ENCODE data around the gene SMIM3.
"Not testable (repeated sequence)": the region's sequence is repeated elsewhere in the genome, so short reads cannot be mapped to it uniquely, and the experiment has no call there.

The SMIM3 gene

DNA sequence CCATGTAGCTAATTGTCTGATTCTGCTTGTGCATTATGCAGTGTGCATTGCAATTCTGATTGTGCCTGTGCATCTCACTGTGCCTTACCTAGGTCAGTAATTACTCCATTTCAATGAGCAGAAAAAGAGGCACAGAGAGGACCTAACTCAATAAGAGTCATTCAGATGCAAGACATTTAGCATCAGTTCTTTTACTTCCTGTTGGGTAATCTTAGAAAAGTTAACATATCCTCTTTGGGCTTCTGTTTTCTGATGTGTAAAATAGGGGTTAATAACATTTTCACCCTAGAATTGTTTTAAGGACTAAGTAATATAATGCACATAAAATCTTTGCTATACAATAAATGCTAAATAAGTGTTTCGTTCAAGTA is 12.8 kb upstream of the SMIM3 start:
- DNase-seq = no peak

DNA sequence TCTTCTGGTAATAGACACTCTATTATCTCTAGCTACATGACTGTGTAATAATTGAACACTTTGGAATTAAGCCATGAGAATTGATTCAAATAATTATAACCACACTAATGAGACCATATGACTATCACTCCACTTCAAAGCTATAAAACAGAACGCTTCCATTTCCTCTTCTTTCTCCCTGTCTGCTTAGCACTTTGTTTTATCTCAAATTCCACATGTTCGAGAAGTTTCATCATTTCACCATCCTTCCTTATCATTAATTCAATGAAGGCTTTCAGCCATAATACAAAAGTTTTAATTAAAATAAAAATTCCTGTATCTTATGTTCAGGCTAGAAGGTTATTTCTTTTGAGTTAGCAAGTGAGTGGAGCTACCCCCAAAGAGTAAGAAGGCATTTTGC is 12.3 kb upstream of the SMIM3 start:
- no peak for DNase-seq

GRCh38 chr5:150771034-150771795 is 7.3 kb upstream of the SMIM3 start:
- DNase-seq = no peak

- no peak for DNase-seq
Measured at GRCh38 chr5:150774145-150774544, 4.4 kb upstream of the SMIM3 start.

- DNase-seq = no peak
Measured at GRCh38 chr5:150777685-150778084, 872 bp upstream of the SMIM3 start.

GRCh38 chr5:150778088-150778516 is 455 bp upstream of the SMIM3 start:
- peak; percentile 74 for DNase-seq

DNA sequence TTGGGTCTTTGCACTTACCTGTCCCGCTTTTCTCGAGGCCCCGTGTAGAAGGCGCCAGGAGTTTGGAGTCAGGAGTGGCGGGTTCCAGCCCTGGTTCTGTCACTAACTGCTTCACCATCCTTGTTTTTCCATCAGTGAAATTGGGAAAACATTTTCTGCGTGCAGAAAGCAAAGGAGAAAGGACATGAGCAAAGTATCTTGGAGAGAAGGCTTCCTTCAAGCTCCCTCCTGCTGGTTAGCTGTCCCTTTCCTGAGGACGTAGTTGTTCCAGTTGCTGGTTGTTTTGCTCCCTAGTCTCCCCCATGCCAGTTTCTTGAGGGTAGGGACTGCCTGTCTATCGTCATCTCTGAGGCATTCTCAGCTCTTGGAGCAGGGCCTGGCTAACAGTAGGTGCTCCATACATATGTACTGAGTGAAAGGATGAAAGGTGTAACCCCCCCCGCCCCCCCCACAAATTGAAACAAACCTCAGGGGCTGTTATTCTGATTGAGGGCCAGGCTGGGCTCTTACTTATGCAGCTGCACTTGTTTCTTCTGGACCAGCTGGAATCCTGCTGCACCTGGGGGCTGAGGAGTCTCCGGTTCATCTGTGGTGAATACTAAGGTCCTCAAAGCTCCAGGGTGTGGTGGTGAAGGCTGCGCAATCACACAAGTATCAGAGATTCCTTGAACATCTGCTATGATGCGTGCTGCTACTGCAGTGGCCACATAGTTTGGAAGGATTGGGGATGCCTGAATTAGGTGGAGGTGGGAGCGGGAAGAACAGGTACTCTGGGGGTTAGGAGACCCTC is 1.0 kb downstream of the SMIM3 start:
- no peak for DNase-seq

GRCh38 chr5:150780187-150780692 is 1.7 kb downstream of the SMIM3 start:
- DNase-seq = no peak

- DNase-seq = no peak
Measured at GRCh38 chr5:150780816-150781221, 2.3 kb downstream of the SMIM3 start.

GRCh38 chr5:150781706-150782614 is 3.4 kb downstream of the SMIM3 start:
- DNase-seq = no peak

- no peak for DNase-seq
Measured at GRCh38 chr5:150782850-150783249, 4.3 kb downstream of the SMIM3 start.

DNA sequence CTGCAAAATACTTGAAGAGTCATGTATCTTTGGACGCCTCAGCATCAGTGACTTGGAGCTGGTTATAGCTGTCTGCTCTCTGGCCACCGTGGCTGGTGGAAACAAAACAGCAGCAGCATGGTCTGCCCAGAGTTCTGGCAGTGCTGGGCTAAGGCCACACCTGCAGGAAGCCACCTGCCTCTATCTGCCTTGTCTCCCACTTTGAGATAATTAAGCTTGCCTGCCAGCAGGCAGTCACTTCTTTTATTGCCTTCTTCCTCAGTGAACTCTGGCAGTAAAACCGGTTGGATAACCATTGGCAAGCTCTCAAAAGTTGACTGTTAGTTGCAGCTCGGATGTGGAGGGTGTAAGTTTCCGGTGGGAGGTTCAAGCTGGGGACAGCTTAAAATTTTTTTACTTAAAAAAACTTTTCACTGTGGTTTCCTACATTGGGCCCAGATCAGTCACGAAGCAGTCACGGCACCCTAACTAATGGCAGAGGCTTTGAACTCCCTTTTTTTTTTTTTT is 4.9 kb downstream of the SMIM3 start:
- peak; percentile 81 for DNase-seq

DNA sequence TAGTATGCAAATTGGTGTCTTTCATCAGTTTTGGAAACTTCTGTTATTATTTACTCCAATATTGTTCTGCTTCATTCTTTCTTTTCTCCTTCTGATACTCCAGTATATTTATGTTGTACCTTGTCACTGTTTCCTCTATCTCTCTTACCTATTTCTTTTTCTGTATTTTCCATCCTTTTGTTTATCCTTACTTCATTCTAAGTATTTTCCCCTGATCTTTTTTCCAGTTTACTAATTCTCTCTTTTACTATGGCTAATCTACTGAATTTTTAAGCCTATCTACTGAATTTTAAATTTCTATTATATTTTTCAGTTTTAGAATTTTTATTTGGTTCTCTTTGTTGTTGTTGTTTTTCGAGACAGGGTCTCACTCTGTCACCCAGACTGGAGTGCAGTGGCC is 7.4 kb downstream of the SMIM3 start:
- no peak for DNase-seq

- DNase-seq = no peak
Measured at GRCh38 chr5:150786876-150787275, 8.3 kb downstream of the SMIM3 start.

DNA sequence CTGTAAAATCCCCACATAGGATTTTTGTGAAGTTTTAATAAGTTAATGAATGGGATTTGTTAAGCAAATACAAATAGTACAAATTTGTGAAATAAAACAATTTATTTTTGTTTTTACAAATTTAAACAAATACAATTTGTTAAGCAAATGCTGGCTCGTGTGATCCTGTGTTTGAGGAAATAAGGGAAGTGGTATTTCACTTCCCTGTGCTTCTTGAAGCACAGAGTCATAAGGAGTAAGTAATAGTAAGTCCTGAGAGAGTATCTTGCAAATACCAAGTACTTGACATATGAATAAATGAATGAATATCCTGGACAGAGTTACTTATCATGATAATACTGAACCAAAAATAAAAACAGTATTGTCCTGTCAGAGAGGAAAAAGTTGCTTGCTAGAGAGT is 9.1 kb downstream of the SMIM3 start:
- no peak for DNase-seq

- DNase-seq = no peak
Measured at GRCh38 chr5:150788977-150789376, 10.4 kb downstream of the SMIM3 start.

DNA sequence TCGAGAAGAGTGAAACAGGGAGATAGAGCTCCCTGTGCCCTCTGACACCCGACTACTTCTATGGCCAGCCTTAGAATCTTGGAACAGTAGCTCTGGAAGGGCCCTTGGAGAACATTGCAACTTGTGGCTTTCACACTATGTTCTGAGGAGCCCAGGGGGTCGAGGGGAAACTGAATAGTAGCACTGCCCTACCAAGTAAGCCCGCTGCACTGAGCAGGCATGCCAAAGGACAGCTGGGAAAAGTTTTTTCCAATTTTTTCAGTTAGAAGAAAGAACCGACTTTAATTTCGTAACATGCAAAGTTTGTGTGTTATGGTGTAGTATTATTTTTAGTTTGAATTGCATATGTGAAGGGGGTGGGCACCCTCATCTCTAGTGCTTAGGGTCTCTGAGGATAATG is 10.9 kb downstream of the SMIM3 start:
- no peak for DNase-seq

- no peak for DNase-seq
Measured at GRCh38 chr5:150789943-150790611, 11.5 kb downstream of the SMIM3 start.

DNA sequence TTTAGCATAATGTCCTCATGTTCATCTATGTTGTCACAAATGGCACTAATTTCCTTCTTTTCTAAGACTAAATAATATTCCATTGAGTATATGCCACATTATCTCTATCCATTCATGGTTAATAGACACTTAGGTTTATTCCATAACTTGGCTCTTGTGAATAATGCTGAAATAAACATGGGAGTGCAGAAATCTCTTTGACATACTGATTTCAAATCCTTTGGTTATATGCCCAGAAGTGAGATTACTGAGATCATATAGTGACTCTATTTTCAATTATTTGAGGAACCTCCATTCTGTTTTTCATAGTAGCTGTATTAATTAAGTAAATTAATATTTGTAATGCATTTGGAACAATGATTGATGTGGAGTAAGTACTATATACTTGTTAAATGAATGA is 13.0 kb downstream of the SMIM3 start:
- no peak for DNase-seq

GRCh38 chr5:150793423-150793888 is 14.9 kb downstream of the SMIM3 start:
- DNase-seq = not testable (repeated sequence)

GRCh38 chr5:150794927-150795326 is 16.4 kb downstream of the SMIM3 start:
- no peak for DNase-seq

DNA sequence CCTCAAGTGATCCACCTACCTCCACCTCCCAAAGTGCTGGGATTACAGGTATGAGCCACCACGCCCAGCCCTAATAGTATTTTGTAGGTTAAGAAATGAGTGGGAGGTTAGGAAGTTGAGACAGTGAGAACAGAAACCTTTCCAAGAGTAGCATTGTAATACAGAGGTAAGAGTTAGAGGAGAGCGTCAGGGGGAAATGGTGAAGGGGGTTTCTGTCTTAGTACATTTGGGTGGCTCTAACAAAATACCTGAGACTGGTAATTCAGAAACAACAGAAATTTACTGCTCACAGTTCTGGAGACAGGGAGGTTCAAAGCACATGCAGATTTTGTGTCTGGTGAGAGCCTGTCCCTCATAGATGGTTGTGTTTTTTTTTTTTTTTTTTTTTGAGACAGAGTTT is 18.8 kb downstream of the SMIM3 start:
- DNase-seq = no peak
